H9 (cell line): Measurements from ENCODE around the gene UBE2B. TPM values are rescaled to one million over a fixed set of nuclear protein-coding genes. Genes with fewer than 3 reads are reported as not detected.

Experiments used
- DNase-seq: peaks from one replicate; pipeline ENCODE4 v3.0.0-alpha.2; 2017
- H2AFZ ChIP-seq: one replicate; pipeline ENCODE4 v1.6.1; 2013; ENCODE audit warnings: mild to moderate bottlenecking, low read length, control low read depth, moderate library complexity
- H2AK5ac ChIP-seq: 2 replicates; pipeline ENCODE4 v1.6.1; 2013; ENCODE audit warnings: low read length, control low read depth, mixed read lengths; ENCODE audit not compliant: insufficient read length
- H2BK120ac ChIP-seq: one replicate; pipeline ENCODE4 v1.6.1; 2013; ENCODE audit warnings: low read depth, mild to moderate bottlenecking, low read length, control low read depth, inconsistent platforms; ENCODE audit not compliant: poor library complexity, severe bottlenecking
- H2BK12ac ChIP-seq: 2 replicates; pipeline ENCODE4 v1.6.1; 2013; ENCODE audit warnings: low read length, control low read depth, mixed read lengths, low read depth; ENCODE audit not compliant: insufficient read length
- H2BK15ac ChIP-seq: 2 replicates; pipeline ENCODE4 v1.6.1; 2013; ENCODE audit warnings: low read depth, low read length, control low read depth
- H2BK20ac ChIP-seq: one replicate; pipeline ENCODE4 v1.6.1; 2013; ENCODE audit warnings: low read depth, mild to moderate bottlenecking, low read length, control low read depth, inconsistent platforms; ENCODE audit not compliant: poor library complexity, severe bottlenecking
- H2BK5ac ChIP-seq: 2 replicates; pipeline ENCODE4 v1.6.1; 2013; ENCODE audit warnings: low read length, control low read depth, mixed read lengths; ENCODE audit not compliant: insufficient read length
- H3K14ac ChIP-seq: 2 replicates; pipeline ENCODE4 v1.6.1; 2013; ENCODE audit warnings: low read length, control low read depth; ENCODE audit not compliant: insufficient read depth
- H3K18ac ChIP-seq: 2 replicates; pipeline ENCODE4 v1.6.1; 2013; ENCODE audit warnings: low read depth, mild to moderate bottlenecking, mixed read lengths, low read length, control low read depth; ENCODE audit not compliant: insufficient read length
- H3K23ac ChIP-seq: 2 replicates; pipeline ENCODE4 v1.6.1; 2013; ENCODE audit warnings: low read length, control low read depth, mixed read lengths, low read depth; ENCODE audit not compliant: insufficient read length
- H3K23me2 ChIP-seq: 2 replicates; pipeline ENCODE4 v1.6.1; 2013; ENCODE audit warnings: low read depth, mild to moderate bottlenecking, mixed read lengths, low read length, control low read depth; ENCODE audit not compliant: insufficient read length, poor library complexity, severe bottlenecking
- H3K27ac ChIP-seq: 2 replicates; pipeline ENCODE4 v1.5.1; 2013; ENCODE audit warnings: low read length, control low read depth, mixed read lengths, low read depth; ENCODE audit not compliant: insufficient read length
- H3K27me3 ChIP-seq: 2 replicates; pipeline ENCODE4 v1.6.1; 2013; ENCODE audit warnings: low read length, control low read depth, inconsistent platforms; ENCODE audit not compliant: insufficient read depth
- H3K4ac ChIP-seq: 2 replicates; pipeline ENCODE4 v1.6.1; 2013; ENCODE audit warnings: low read depth, mild to moderate bottlenecking, control low read depth, inconsistent platforms, low read length, moderate library complexity
- H3K4me1 ChIP-seq: 2 replicates; pipeline ENCODE4 v1.6.1; 2013; ENCODE audit warnings: low read length, control low read depth, inconsistent platforms; ENCODE audit not compliant: insufficient read depth
- H3K4me2 ChIP-seq: 2 replicates; pipeline ENCODE4 v1.6.1; 2013; ENCODE audit warnings: low read length, control low read depth, mixed read lengths; ENCODE audit not compliant: insufficient read length, insufficient read depth
- H3K56ac ChIP-seq: 2 replicates; pipeline ENCODE4 v1.6.1; 2013; ENCODE audit warnings: low read depth, mild to moderate bottlenecking, mixed read lengths, low read length, control low read depth; ENCODE audit not compliant: insufficient read length
- H3K79me1 ChIP-seq: 2 replicates; pipeline ENCODE4 v1.6.1; 2013; ENCODE audit warnings: low read depth, mild to moderate bottlenecking, moderate library complexity, low read length, control low read depth, inconsistent platforms; ENCODE audit not compliant: insufficient read depth, poor library complexity, severe bottlenecking
- H3K79me2 ChIP-seq: 2 replicates; pipeline ENCODE4 v1.6.1; 2013; ENCODE audit warnings: low read length, control low read depth, inconsistent platforms; ENCODE audit not compliant: insufficient read depth
- H3K9ac ChIP-seq: 2 replicates; pipeline ENCODE4 v1.6.1; 2013; ENCODE audit warnings: low read length, control low read depth, mixed read lengths; ENCODE audit not compliant: insufficient read length; ENCODE audit errors: extremely low read depth
- H3K9me3 ChIP-seq: one replicate; pipeline ENCODE4 v1.6.1; 2013; ENCODE audit warnings: low read depth, low read length, inconsistent platforms; ENCODE audit not compliant: control insufficient read depth
- H3T11ph ChIP-seq: one replicate; pipeline ENCODE4 v1.6.1; 2013; ENCODE audit warnings: mild to moderate bottlenecking, low read length, control low read depth, inconsistent platforms
- H4K20me1 ChIP-seq: one replicate; pipeline ENCODE4 v1.6.1; 2013; ENCODE audit not compliant: control insufficient read depth, insufficient read length, insufficient read depth
- H4K5ac ChIP-seq: 2 replicates; pipeline ENCODE4 v1.6.1; 2013; ENCODE audit warnings: low read depth, mild to moderate bottlenecking, mixed read lengths, low read length, control low read depth; ENCODE audit not compliant: insufficient read length
- H4K8ac ChIP-seq: replicated peaks from 2 replicates; pipeline ENCODE4 v1.6.1; 2013; ENCODE audit warnings: low read length, control low read depth, mixed read lengths, low read depth; ENCODE audit not compliant: insufficient read length
- H4K91ac ChIP-seq: 2 replicates; pipeline ENCODE4 v1.6.1; 2013; ENCODE audit warnings: low read depth, mild to moderate bottlenecking, moderate library complexity, mixed read lengths, low read length, control low read depth; ENCODE audit not compliant: insufficient read length
- H3K27ac Mint-ChIP-seq, 3 experiments: 2 replicates in 2 of 3; 3 replicates in 1 of 3; pipeline ENCODE4 v1.8.0; 2020 to 2021; ENCODE audit warnings: mixed read lengths in 3 of 3, mild to moderate bottlenecking in 1 of 3, moderate library complexity in 1 of 3
- H3K27me3 Mint-ChIP-seq: 2 replicates; pipeline ENCODE4 v1.8.0; 2021; ENCODE audit warnings: low read depth, mild to moderate bottlenecking, moderate library complexity, mixed read lengths
- H3K36me3 Mint-ChIP-seq, 3 experiments: 2 replicates in 2 of 3; 3 replicates in 1 of 3; pipeline ENCODE4 v1.8.0; 2020 to 2021; ENCODE audit warnings: low read depth in 3 of 3, mixed read lengths in 3 of 3; ENCODE audit not compliant: insufficient read depth in 1 of 3
- H3K4me1 Mint-ChIP-seq, 2 experiments: 2 replicates each; pipeline ENCODE4 v1.8.0; 2020; ENCODE audit warnings: mixed read lengths in 2 of 2
- H3K4me3 Mint-ChIP-seq, 2 experiments: 2 replicates in 1 of 2; 3 replicates in 1 of 2; pipeline ENCODE4 v1.8.0; 2020 to 2021; ENCODE audit warnings: mild to moderate bottlenecking in 2 of 2, mixed read lengths in 2 of 2, moderate library complexity in 1 of 2
- H3K9me3 Mint-ChIP-seq, 2 experiments: 2 replicates in 1 of 2; 3 replicates in 1 of 2; pipeline ENCODE4 v1.8.0; 2020; ENCODE audit warnings: mild to moderate bottlenecking in 2 of 2, mixed read lengths in 2 of 2, moderate library complexity in 1 of 2
- WGBS: extraction: QIAGEN DNeasy Blood & Tissue Kit; methylation state at CpG from one replicate; pipeline ENCODE4 v1.1.7; 2013; ENCODE audit warnings: missing lambda C conversion rate, low lambda C conversion rate, mixed read lengths; ENCODE audit not compliant: insufficient read length; ENCODE audit errors: extremely low coverage; 5-methylcytosine and 5-hydroxymethylcytosine counted together
- total RNA-seq: library from RNA; stranded (reverse); gene quantifications from 2 replicates; pipeline ENCODE4 v1.2.1, GENCODE V29; 2021
- TF ChIP-seq, protein P1 (sequence below): fragments of 200-600 bp; sonication (generic); conservative IDR thresholded peaks from 3 replicates; pipeline ENCODE4 v1.8.0; 2021; ENCODE audit warnings: antibody characterized with exemption, mild to moderate bottlenecking

UBE2B gene
- total RNA-seq, 1 experiment from 2014 or later = 50.3 TPM

GRCh38 chr5:134426361-134426760 lies 55.0 kb downstream of the UBE2B start:
- no peak overlapping the region for H4K8ac ChIP-seq
- peaks cover 34 to 39% of the 10 kb centered on the region in 2 experiments for H3K4me1 Mint-ChIP-seq

More at GRCh38 chr5:134426361-134426760, 55.0 kb downstream of the UBE2B start:
- H3K27ac Mint-ChIP-seq = peak overlapping the region; percentile 28 to 67 (median 55); a peak in 2 of 7 replicates
- no peak overlapping the region for H4K5ac ChIP-seq
- H2BK20ac ChIP-seq = no peak overlapping the region
- peak overlapping the region; percentile 46 for H3K18ac ChIP-seq
- peak overlapping the region; percentile 41 for H2BK12ac ChIP-seq
- H2BK5ac ChIP-seq = no peak overlapping the region
- H3K4me2 ChIP-seq = no peak overlapping the region
- no peaks in the 10 kb centered on the region for H4K20me1 ChIP-seq
- H3K27me3 ChIP-seq = no peaks in the 10 kb centered on the region
- no peak overlapping the region for H3K23ac ChIP-seq
- H3K4me1 ChIP-seq = peaks cover 4% of the 10 kb centered on the region; the same call in 1 of the 2 replicates
- H3K4ac ChIP-seq = no peak overlapping the region
- H3K4me3 Mint-ChIP-seq = no peak overlapping the region
- H3K79me1 ChIP-seq = no peaks in the 10 kb centered on the region
- H3K27ac ChIP-seq = no peak overlapping the region
- H3K79me2 ChIP-seq = no peaks in the 10 kb centered on the region; the same call in 1 of the 2 replicates
- no peaks in the 10 kb centered on the region for H3K27me3 Mint-ChIP-seq
- no peak overlapping the region for H3K56ac ChIP-seq
- H2AFZ ChIP-seq = no peak overlapping the region
- H3K9me3 ChIP-seq = no peaks in the 10 kb centered on the region
- DNase-seq = no peak
- H3K14ac ChIP-seq = peak overlapping the region; percentile 33; the same call in 1 of the 2 replicates
- no peaks in the 10 kb centered on the region for H3K36me3 Mint-ChIP-seq
- peaks cover 2% of the 10 kb centered on the region in 2 experiments; a peak in 2 of 5 replicates for H3K9me3 Mint-ChIP-seq
- H2AK5ac ChIP-seq = no peak overlapping the region
- WGBS = no CpG with 5 or more reads among the region's 7 CpGs
- H3K9ac ChIP-seq = no peak overlapping the region
- TF ChIP-seq, protein P1, sequence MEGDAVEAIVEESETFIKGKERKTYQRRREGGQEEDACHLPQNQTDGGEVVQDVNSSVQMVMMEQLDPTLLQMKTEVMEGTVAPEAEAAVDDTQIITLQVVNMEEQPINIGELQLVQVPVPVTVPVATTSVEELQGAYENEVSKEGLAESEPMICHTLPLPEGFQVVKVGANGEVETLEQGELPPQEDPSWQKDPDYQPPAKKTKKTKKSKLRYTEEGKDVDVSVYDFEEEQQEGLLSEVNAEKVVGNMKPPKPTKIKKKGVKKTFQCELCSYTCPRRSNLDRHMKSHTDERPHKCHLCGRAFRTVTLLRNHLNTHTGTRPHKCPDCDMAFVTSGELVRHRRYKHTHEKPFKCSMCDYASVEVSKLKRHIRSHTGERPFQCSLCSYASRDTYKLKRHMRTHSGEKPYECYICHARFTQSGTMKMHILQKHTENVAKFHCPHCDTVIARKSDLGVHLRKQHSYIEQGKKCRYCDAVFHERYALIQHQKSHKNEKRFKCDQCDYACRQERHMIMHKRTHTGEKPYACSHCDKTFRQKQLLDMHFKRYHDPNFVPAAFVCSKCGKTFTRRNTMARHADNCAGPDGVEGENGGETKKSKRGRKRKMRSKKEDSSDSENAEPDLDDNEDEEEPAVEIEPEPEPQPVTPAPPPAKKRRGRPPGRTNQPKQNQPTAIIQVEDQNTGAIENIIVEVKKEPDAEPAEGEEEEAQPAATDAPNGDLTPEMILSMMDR = no peak
- H3K23me2 ChIP-seq = peaks cover 6% of the 10 kb centered on the region
- H4K91ac ChIP-seq = no peak overlapping the region
- H2BK120ac ChIP-seq = no peak overlapping the region
- no peak overlapping the region for H3T11ph ChIP-seq
- H2BK15ac ChIP-seq = no peak overlapping the region
